HepG2 (cell line): ENCODE data around the gene CYP4F2.
"Not testable (repeated sequence)": the region's sequence is repeated elsewhere in the genome, so short reads cannot be mapped to it uniquely, and the experiment has no call there.

Source experiments
- CCAR2 ChIP-seq: fragments of 200-400 bp; formaldehyde crosslinking; optimal IDR thresholded peaks from 2 replicates; pipeline ENCODE3; 2018; ENCODE audit warnings: low read depth, mild to moderate bottlenecking, low read length, moderate library complexity
- CHD2 ChIP-seq: IDR thresholded peaks from 2 replicates; pipeline ENCODE4 v1.6.1; 2011; ENCODE audit warnings: low read depth, low read length, improper control_type of control experiment
- CREB1 ChIP-seq, 2 experiments: fragments of 450-650 bp in 1 of 2; IDR thresholded peaks; 2 replicates each; pipeline ENCODE4 v1.6.1; 2016 to 2017; ENCODE audit warnings: control low read depth in 1 of 2, mild to moderate bottlenecking in 1 of 2, missing compliant biosample characterization in 1 of 2, missing genetic modification characterization in 1 of 2
- MXI1 ChIP-seq: IDR thresholded peaks from 3 replicates; pipeline ENCODE4 v1.6.1; 2012; ENCODE audit warnings: low read depth, low read length, inconsistent platforms, borderline replicate concordance
- ZNF549 ChIP-seq: sonication (generic); formaldehyde crosslinking; IDR thresholded peaks from 2 replicates; pipeline ENCODE4 v1.5.0; 2020; ENCODE audit warnings: missing genetic modification reagents
- TF ChIP-seq, protein P1 (sequence below): sonication (generic); formaldehyde crosslinking; IDR thresholded peaks from 2 replicates; pipeline ENCODE4 v1.4.0; 2020; ENCODE audit warnings: low read depth, missing genetic modification reagents
- TF ChIP-seq, protein P2 (sequence below): sonication (generic); formaldehyde crosslinking; IDR thresholded peaks from 2 replicates; pipeline ENCODE4 v1.5.0; 2020; ENCODE audit warnings: mild to moderate bottlenecking, missing genetic modification reagents, moderate library complexity
- TF ChIP-seq, protein P3 (sequence below): IDR thresholded peaks from 2 replicates; pipeline ENCODE4 v1.6.1; 2016; ENCODE audit warnings: missing compliant biosample characterization, missing genetic modification reagents, borderline replicate concordance
- TF ChIP-seq, protein P4 (sequence below): sonication (generic); formaldehyde crosslinking; IDR thresholded peaks from 2 replicates; pipeline ENCODE4 v1.4.0; 2020; ENCODE audit warnings: mild to moderate bottlenecking, missing genetic modification reagents, borderline replicate concordance
- TF ChIP-seq, protein P5 (sequence below): sonication (generic); formaldehyde crosslinking; IDR thresholded peaks from 2 replicates; pipeline ENCODE4 v1.4.0; 2020; ENCODE audit warnings: missing genetic modification reagents

DNA sequence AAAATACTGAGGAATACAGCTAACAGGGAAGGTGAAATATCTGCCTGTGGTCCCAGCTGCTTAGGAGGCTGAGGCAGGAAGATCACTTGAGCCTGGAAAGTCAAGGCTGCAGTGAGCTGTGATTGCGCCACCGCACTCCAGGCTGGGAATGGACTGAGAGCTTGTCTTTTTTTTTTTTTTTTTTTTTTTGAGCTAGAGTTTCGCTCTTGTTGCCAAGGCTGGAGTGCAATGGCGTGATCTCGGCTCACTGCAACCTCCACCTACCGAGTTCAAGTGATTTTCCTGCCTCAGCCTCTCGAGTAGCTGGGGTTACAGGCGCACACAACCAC lies 54.0 kb downstream of the CYP4F2 start:
- TF ChIP-seq, protein P1, sequence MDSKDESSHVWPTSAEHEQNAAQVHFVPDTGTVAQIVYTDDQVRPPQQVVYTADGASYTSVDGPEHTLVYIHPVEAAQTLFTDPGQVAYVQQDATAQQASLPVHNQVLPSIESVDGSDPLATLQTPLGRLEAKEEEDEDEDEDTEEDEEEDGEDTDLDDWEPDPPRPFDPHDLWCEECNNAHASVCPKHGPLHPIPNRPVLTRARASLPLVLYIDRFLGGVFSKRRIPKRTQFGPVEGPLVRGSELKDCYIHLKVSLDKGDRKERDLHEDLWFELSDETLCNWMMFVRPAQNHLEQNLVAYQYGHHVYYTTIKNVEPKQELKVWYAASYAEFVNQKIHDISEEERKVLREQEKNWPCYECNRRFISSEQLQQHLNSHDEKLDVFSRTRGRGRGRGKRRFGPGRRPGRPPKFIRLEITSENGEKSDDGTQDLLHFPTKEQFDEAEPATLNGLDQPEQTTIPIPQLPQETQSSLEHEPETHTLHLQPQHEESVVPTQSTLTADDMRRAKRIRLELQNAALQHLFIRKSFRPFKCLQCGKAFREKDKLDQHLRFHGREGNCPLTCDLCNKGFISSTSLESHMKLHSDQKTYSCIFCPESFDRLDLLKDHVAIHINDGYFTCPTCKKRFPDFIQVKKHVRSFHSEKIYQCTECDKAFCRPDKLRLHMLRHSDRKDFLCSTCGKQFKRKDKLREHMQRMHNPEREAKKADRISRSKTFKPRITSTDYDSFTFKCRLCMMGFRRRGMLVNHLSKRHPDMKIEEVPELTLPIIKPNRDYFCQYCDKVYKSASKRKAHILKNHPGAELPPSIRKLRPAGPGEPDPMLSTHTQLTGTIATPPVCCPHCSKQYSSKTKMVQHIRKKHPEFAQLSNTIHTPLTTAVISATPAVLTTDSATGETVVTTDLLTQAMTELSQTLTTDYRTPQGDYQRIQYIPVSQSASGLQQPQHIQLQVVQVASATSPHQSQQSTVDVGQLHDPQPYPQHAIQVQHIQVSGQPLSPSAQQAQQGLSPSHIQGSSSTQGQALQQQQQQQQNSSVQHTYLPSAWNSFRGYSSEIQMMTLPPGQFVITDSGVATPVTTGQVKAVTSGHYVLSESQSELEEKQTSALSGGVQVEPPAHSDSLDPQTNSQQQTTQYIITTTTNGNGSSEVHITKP: not testable (repeated sequence)
- TF ChIP-seq, protein P2, sequence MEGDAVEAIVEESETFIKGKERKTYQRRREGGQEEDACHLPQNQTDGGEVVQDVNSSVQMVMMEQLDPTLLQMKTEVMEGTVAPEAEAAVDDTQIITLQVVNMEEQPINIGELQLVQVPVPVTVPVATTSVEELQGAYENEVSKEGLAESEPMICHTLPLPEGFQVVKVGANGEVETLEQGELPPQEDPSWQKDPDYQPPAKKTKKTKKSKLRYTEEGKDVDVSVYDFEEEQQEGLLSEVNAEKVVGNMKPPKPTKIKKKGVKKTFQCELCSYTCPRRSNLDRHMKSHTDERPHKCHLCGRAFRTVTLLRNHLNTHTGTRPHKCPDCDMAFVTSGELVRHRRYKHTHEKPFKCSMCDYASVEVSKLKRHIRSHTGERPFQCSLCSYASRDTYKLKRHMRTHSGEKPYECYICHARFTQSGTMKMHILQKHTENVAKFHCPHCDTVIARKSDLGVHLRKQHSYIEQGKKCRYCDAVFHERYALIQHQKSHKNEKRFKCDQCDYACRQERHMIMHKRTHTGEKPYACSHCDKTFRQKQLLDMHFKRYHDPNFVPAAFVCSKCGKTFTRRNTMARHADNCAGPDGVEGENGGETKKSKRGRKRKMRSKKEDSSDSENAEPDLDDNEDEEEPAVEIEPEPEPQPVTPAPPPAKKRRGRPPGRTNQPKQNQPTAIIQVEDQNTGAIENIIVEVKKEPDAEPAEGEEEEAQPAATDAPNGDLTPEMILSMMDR: 0 out of 2 replicates have a peak, but pooled peaks have one; percentile 10
- not testable (repeated sequence) for TF ChIP-seq ZNF549 (CRISPR knock-in tag); MXI1; CCAR2; CREB1 (IDR thresholded peaks at IDR 0.05); CREB1 (CRISPR knock-in tag; IDR thresholded peaks at IDR 0.05); CHD2
- TF ChIP-seq, protein P3, sequence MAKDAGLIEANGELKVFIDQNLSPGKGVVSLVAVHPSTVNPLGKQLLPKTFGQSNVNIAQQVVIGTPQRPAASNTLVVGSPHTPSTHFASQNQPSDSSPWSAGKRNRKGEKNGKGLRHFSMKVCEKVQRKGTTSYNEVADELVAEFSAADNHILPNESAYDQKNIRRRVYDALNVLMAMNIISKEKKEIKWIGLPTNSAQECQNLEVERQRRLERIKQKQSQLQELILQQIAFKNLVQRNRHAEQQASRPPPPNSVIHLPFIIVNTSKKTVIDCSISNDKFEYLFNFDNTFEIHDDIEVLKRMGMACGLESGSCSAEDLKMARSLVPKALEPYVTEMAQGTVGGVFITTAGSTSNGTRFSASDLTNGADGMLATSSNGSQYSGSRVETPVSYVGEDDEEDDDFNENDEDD (CRISPR knock-in tag): not testable (repeated sequence)
- TF ChIP-seq, protein P4, sequence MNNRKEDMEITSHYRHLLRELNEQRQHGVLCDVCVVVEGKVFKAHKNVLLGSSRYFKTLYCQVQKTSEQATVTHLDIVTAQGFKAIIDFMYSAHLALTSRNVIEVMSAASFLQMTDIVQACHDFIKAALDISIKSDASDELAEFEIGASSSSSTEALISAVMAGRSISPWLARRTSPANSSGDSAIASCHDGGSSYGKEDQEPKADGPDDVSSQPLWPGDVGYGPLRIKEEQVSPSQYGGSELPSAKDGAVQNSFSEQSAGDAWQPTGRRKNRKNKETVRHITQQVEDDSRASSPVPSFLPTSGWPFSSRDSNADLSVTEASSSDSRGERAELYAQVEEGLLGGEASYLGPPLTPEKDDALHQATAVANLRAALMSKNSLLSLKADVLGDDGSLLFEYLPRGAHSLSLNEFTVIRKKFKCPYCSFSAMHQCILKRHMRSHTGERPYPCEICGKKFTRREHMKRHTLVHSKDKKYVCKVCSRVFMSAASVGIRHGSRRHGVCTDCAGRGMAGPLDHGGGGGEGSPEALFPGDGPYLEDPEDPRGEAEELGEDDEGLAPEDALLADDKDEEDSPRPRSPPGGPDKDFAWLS (CRISPR knock-in tag): not testable (repeated sequence)
- TF ChIP-seq, protein P5, sequence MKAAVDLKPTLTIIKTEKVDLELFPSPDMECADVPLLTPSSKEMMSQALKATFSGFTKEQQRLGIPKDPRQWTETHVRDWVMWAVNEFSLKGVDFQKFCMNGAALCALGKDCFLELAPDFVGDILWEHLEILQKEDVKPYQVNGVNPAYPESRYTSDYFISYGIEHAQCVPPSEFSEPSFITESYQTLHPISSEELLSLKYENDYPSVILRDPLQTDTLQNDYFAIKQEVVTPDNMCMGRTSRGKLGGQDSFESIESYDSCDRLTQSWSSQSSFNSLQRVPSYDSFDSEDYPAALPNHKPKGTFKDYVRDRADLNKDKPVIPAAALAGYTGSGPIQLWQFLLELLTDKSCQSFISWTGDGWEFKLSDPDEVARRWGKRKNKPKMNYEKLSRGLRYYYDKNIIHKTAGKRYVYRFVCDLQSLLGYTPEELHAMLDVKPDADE: not testable (repeated sequence)
